T-helper 1 cell treated with Interleukin-12 subunit alpha and Interleukin-12 subunit beta and Interleukin-4 antibody, amounts not matched to agents 30 μg/mL and 1 μg/mL, for 36 hours (primary cell): ENCODE results near the gene C17orf75.
"Not testable (repeated sequence)": the region's sequence is repeated elsewhere in the genome, so short reads cannot be mapped to it uniquely, and the experiment has no call there.

Source experiments
- H3K27ac Mint-ChIP-seq: one replicate; pipeline ENCODE4 v1.8.0; 2021; ENCODE audit warnings: mild to moderate bottlenecking, mixed read lengths
- H3K27me3 Mint-ChIP-seq: one replicate; pipeline ENCODE4 v1.8.0; 2021; ENCODE audit warnings: low read depth, mixed read lengths
- H3K36me3 Mint-ChIP-seq: one replicate; pipeline ENCODE4 v1.8.0; 2021; ENCODE audit warnings: low read depth, mixed read lengths
- H3K4me1 Mint-ChIP-seq: one replicate; pipeline ENCODE4 v1.8.0; 2021; ENCODE audit warnings: low read depth, mixed read lengths
- H3K4me3 Mint-ChIP-seq: one replicate; pipeline ENCODE4 v1.8.0; 2021; ENCODE audit warnings: mild to moderate bottlenecking, moderate library complexity, mixed read lengths
- H3K9me3 Mint-ChIP-seq: one replicate; pipeline ENCODE4 v1.8.0; 2021; ENCODE audit warnings: mixed read lengths

Gene C17orf75

DNA sequence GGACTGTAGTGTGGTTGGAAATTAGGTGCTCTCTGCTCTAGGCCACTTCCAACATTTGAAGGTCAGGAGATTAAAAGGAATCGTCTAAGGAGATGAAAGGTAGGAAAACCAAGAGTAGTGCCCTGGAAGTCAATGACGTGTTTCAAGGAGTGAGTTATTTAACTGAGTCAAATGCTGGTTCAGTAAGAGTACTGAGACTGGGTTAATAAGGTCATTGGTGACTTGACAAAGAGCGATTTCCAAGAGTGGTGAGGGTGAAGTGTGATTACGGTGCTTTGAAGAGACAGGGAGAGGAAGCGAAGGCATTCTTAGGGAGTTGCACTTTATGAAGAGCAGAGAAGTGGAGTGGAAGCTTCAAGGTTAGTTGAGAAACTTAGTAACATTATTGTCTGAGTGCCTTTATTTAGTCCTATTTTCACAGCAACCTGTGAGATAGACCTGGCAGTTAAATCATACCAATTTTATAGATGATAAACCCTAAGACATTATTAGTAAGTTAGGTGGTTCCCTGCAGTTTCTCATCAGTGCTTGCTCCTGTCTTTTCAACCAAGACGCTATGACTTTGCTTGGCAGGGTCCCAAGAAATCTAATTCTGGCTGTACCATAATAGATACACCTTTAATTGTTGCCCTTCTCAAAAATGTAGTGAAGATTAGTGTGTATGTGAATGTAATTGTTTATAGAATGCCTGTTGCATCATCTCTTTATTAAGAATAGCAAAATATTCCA is 13.8 kb upstream of the C17orf75 start:
- Mint-ChIP-seq H3K27me3 (no peaks in the 10 kb centered on the region), H3K27ac (peak overlapping the region; percentile 39), H3K36me3 (peaks cover 52% of the 10 kb centered on the region), H3K4me3 (peak overlapping the region; percentile 55), H3K9me3 (no peaks in the 10 kb centered on the region), H3K4me1 (peaks cover 38% of the 10 kb centered on the region)

GRCh38 chr17:32352734-32353133 is 10.8 kb upstream of the C17orf75 start:
- peaks cover 50% of the 10 kb centered on the region for H3K36me3 Mint-ChIP-seq
- H3K4me3 Mint-ChIP-seq: peak overlapping the region; percentile 99
- not testable (repeated sequence) for H3K9me3 Mint-ChIP-seq, H3K27ac Mint-ChIP-seq, H3K27me3 Mint-ChIP-seq
- peaks cover 35% of the 10 kb centered on the region for H3K4me1 Mint-ChIP-seq

DNA sequence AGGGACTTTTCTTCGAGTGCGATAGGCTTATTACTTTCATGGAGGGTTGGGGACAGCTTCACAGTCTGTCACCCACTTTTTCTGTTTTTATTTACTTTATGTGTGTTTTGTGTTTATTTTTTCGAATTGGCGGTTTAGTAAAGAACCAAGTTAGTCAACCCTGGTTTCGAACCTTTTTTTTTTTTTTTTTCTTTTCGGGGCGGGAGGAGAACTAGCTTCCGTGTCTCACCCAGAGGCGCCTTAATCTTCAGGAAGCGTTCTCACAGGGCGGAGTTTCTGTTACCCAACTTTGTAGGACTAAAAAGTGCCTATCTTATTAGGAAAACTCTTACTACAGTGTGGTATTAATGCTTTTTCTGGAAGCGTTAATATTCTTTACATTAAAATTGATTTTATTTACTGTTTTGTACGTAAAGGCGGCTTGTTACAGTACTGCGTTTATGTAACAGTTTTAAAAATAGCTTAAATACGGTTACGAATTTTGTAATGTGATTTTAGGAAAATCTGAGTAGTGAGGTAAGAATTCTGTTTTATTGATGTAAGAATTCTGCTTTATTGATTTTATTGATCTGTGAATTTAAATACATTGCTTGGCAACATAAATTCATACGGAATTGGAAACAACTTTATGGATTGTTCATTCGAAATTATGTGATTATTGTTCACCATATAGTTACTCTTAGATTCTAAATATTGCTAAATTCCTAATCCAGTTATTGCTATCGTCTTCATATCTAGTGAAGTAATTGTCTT is 8.9 kb upstream of the C17orf75 start:
- H3K4me3 Mint-ChIP-seq: peak overlapping the region; percentile 99
- peaks cover 43% of the 10 kb centered on the region for H3K36me3 Mint-ChIP-seq
- peaks cover 30% of the 10 kb centered on the region for H3K4me1 Mint-ChIP-seq
- no peaks in the 10 kb centered on the region for H3K27me3 Mint-ChIP-seq
- no peaks in the 10 kb centered on the region for H3K9me3 Mint-ChIP-seq
- peak overlapping the region; percentile 99 for H3K27ac Mint-ChIP-seq

DNA sequence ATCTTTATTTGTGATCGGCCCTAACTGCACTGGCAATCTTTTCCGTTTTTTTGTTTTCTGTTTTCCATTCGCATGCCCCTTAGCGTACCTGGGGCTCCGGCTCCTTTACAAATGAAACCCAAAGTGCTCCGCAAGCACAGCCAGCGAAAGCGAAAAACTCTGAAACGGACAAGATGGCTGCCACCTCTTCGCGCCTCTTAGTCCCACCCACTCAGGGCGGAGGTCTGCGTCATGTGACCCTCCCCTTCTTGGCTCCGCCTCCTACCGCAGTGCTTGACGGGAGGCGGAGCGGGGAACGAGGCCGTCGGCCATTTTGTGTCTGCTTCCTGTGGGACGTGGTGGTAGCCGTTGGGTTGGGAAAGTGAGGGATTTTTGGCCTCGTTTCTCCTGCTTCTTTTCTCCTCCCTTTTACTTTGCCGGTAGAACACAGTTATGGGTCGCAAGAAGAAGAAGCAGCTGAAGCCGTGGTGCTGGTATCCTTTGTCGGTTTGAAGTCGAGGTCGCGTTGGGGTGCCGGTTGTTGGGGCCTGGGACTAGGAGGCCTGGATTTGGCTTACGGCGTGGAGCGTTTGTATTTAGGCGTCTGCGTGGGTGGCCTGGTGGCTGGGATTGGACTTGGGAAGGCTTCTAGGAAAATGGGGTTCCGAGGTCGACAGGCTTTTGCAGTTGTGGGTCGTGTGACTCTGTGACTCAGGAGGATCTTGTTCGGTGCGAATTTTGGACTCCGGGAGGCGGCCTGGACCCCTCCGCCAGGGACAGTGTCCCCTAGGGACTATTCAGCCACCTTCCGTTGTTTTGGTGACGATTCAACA is 8.1 kb upstream of the C17orf75 start, which contains the start of gene ZNF207:
TSS of gene ZNF207 (plus strand) at position 304 of the 812 bp plus-strand sequence. CDS start at position 433, 129 bp downstream.
- peak within 1 kb of the TSS; percentile 99 for H3K27ac Mint-ChIP-seq
- H3K27me3 Mint-ChIP-seq: no peaks in the 10 kb centered on the region
- peak within 1 kb of the TSS; percentile 99 for H3K4me3 Mint-ChIP-seq
- peaks cover 22% of the 10 kb centered on the region for H3K4me1 Mint-ChIP-seq
- peaks cover 35% of the 10 kb centered on the region for H3K36me3 Mint-ChIP-seq
- no peaks in the 10 kb centered on the region for H3K9me3 Mint-ChIP-seq

DNA sequence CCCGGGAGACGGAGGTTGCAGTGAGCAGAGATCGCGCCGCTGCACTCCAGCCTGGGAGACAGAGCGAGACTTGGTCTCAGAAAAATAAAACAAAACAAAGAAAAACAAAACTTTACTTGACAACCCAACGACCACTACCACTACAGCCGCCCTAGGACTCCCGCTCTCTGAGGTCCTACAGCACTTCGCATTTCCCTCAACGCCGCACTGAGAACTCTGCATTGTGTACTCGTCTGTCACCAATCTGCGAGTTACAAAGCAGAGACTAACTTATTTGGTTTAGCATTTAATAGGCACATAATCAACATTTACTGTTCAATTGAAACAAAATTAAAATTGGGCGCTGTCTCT is 7.5 kb upstream of the C17orf75 start:
- Mint-ChIP-seq H3K27me3 (no peaks in the 10 kb centered on the region), H3K27ac (peak overlapping the region; percentile 99), H3K4me3 (peak overlapping the region; percentile 99), H3K9me3 (no peaks in the 10 kb centered on the region), H3K36me3 (peaks cover 32% of the 10 kb centered on the region), H3K4me1 (peaks cover 18% of the 10 kb centered on the region)

GRCh38 chr17:32348483-32348800 is 6.5 kb upstream of the C17orf75 start:
- no peaks in the 10 kb centered on the region for H3K9me3 Mint-ChIP-seq
- H3K4me3 Mint-ChIP-seq: peak overlapping the region; percentile 42
- H3K27ac Mint-ChIP-seq: no peak overlapping the region
- H3K36me3 Mint-ChIP-seq: peaks cover 26% of the 10 kb centered on the region
- no peaks in the 10 kb centered on the region for H3K27me3 Mint-ChIP-seq
- H3K4me1 Mint-ChIP-seq: peaks cover 16% of the 10 kb centered on the region

GRCh38 chr17:32345951-32346600 is 4.1 kb upstream of the C17orf75 start:
- no peak overlapping the region for H3K4me3 Mint-ChIP-seq
- H3K27ac Mint-ChIP-seq: no peak overlapping the region
- peaks cover 15% of the 10 kb centered on the region for H3K36me3 Mint-ChIP-seq
- peaks cover 26% of the 10 kb centered on the region for H3K4me1 Mint-ChIP-seq
- no peaks in the 10 kb centered on the region for H3K9me3 Mint-ChIP-seq
- H3K27me3 Mint-ChIP-seq: no peaks in the 10 kb centered on the region

GRCh38 chr17:32342603-32343325 is 791 bp upstream of the C17orf75 start:
- no peaks in the 10 kb centered on the region for H3K9me3 Mint-ChIP-seq
- H3K27me3 Mint-ChIP-seq: no peaks in the 10 kb centered on the region
- peaks cover 12% of the 10 kb centered on the region for H3K36me3 Mint-ChIP-seq
- peak overlapping the region; percentile 90 for H3K4me3 Mint-ChIP-seq
- H3K4me1 Mint-ChIP-seq: peaks cover 25% of the 10 kb centered on the region
- peak overlapping the region; percentile 87 for H3K27ac Mint-ChIP-seq

DNA sequence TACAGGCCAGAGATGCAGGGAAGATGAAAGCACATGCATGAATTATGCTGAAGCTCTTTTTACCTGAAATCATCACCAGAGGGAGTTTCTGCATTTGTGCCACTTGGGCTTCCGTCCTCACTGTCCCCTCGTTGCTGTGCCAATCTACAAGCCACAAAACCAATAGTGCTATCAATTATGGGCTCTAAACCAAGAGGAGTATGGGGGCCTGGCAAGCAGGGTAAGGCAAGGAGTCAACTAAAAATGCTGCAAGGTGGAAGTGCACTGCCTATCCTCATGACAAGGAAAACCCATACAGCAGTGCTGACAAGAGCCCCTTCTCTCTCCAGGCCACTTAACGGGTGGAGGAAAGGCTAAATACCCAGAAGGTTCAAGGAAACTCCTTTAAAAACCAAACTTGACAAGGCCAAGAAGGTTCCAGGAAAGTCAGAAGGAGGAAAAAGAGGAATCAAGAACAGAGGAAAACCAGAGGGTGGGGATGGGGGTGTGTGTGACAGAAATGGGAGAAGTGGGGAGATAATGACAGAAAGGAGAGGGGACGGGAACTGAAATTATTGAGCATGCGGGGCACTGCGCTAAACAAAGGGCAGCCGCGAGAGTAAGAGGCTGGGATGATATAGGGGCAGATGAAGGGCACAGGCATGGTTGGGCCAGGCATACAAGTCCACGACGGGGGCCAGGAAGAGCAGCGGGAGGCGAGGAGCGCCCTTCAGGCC is 674 bp downstream of the C17orf75 start:
- peak overlapping the region; percentile 95 for H3K4me3 Mint-ChIP-seq
- H3K27ac Mint-ChIP-seq: peak overlapping the region; percentile 94
- H3K4me1 Mint-ChIP-seq: peaks cover 25% of the 10 kb centered on the region
- H3K36me3 Mint-ChIP-seq: peaks cover 15% of the 10 kb centered on the region
- H3K27me3 Mint-ChIP-seq: no peaks in the 10 kb centered on the region
- H3K9me3 Mint-ChIP-seq: no peaks in the 10 kb centered on the region

GRCh38 chr17:32335687-32336086 is 6.3 kb downstream of the C17orf75 start:
- H3K27ac Mint-ChIP-seq: no peak overlapping the region
- H3K4me3 Mint-ChIP-seq: no peak overlapping the region
- H3K36me3 Mint-ChIP-seq: peaks cover 44% of the 10 kb centered on the region
- no peaks in the 10 kb centered on the region for H3K9me3 Mint-ChIP-seq
- peaks cover 25% of the 10 kb centered on the region for H3K4me1 Mint-ChIP-seq
- no peaks in the 10 kb centered on the region for H3K27me3 Mint-ChIP-seq

DNA sequence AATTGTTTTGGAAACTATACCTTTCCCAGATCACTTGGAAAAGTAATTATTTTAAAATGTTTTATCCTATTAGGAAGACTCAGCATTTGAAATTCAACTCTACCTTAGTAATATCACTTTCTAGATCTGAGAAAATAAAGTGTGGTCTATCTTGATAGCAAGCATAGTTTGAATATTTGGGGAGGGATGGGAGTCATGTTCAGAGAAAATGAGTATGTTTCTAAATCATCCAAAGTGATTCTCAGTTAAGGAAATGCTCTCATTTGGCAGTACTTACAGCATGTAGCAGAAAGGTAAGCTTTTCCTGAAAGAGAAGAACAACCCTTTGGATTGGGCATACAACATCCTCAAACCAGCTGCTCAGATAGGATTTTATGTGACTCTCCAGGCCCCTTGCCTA is 6.9 kb downstream of the C17orf75 start:
- H3K27ac Mint-ChIP-seq: no peak overlapping the region

DNA sequence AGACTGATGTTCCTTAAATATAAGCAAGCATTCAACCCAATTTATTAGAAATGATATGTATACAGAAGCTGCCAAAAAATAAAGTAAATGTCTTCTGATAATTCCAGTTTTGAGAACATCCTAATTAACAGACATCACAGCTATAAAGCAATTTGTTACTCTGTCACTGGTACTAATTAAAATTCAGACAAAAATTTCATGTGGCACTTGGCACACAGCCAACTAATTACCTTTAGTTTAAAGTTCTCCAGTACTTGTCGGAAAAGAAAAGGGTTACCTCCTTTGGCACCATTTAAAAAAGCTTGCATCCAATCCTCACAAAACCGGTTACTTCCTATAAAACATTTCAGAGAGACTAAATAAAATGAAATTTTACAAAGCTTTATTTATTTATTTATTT is 8.8 kb downstream of the C17orf75 start:
- Mint-ChIP-seq H3K36me3 (peaks cover 36% of the 10 kb centered on the region), H3K4me3 (no peak overlapping the region), H3K4me1 (peaks cover 30% of the 10 kb centered on the region), H3K27ac (no peak overlapping the region), H3K27me3 (no peaks in the 10 kb centered on the region), H3K9me3 (no peaks in the 10 kb centered on the region)

More for the DNA sequence above, 6.9 kb downstream of the C17orf75 start:
- Mint-ChIP-seq H3K4me3 (no peak overlapping the region), H3K4me1 (peaks cover 29% of the 10 kb centered on the region), H3K9me3 (no peaks in the 10 kb centered on the region), H3K36me3 (peaks cover 42% of the 10 kb centered on the region), H3K27me3 (no peaks in the 10 kb centered on the region)

- Mint-ChIP-seq H3K27me3 (no peaks in the 10 kb centered on the region), H3K36me3 (peaks cover 32% of the 10 kb centered on the region), H3K4me3 (peak overlapping the region; percentile 70), H3K9me3 (no peaks in the 10 kb centered on the region), H3K4me1 (peaks cover 35% of the 10 kb centered on the region), H3K27ac (peak overlapping the region; percentile 81)
These were observed 10.5 kb downstream of the C17orf75 start for GRCh38 chr17:32331243-32332040.
